A549 (cell line): ENCODE measurements around the gene DCLK1. TPM values are rescaled to one million over a fixed set of nuclear protein-coding genes. Genes with fewer than 3 reads are reported as not detected.
A peak's percentile ranks its signal among the peaks of the same experiment; 100 is the strongest.
"Not testable (repeated sequence)": the region's sequence is repeated elsewhere in the genome, so short reads cannot be mapped to it uniquely, and the experiment has no call there.

Source experiments
- ATAC-seq, 2 experiments: fragments of 200-7000 bp in 1 of 2; fragments of >200 bp in 1 of 2; cut with Nextera tagmentation in 1 of 2; cut with Tn5 transposase in 1 of 2; 3 replicates each; pipeline versions ENCODE4 v1.8.0 to v1.9.1; 2018 to 2020; ENCODE audit warnings: mild to moderate bottlenecking in 1 of 2, moderate library complexity in 1 of 2
- CTCF ChIA-PET: fragments of 300-600 bp; sonication (Branson Sonifier 250); formaldehyde crosslinking; extraction: SDS; loops from one replicate; lab custom pipeline; 2021; ENCODE audit warnings: antibody characterized with exemption, inconsistent platforms; lab: Yijun Ruan, JAX
- POLR2A ChIA-PET: fragments of 350-600 bp; formaldehyde crosslinking; extraction: SDS; loops from one replicate; lab custom pipeline; 2021; ENCODE audit warnings: antibody characterized with exemption, inconsistent platforms; lab: Yijun Ruan, JAX
- DNase-seq, 2 experiments: peaks; one replicate each; pipeline versions ENCODE4 v3.0.0 to v3.0.0-alpha.2; 2011 to 2016; ENCODE audit warnings: low read depth in 1 of 2, low spot score in 1 of 2
- FAIRE-seq: peaks from 2 replicates; lab custom pipeline; 2011; peaks lifted over from hg19 to GRCh38; lab: Jason Lieb, UNC
- H3K27ac ChIP-seq, 2 experiments: fragments of >200 bp; sonication (Bioruptor Twin); formaldehyde crosslinking; 3 replicates each; pipeline ENCODE4 v1.5.1; 2016 to 2017
- H3K4me1 ChIP-seq: fragments of >200 bp; sonication (Bioruptor Twin); formaldehyde crosslinking; 3 replicates; pipeline ENCODE4 v1.6.1; 2016
- H3K4me2 ChIP-seq: fragments of >200 bp; sonication (Bioruptor Twin); formaldehyde crosslinking; 3 replicates; pipeline ENCODE4 v1.6.1; 2016
- H3K4me3 ChIP-seq: fragments of >200 bp; sonication (Bioruptor Twin); formaldehyde crosslinking; 3 replicates; pipeline ENCODE4 v1.5.1; 2016
- H3K9me3 ChIP-seq: fragments of >200 bp; sonication (Bioruptor Twin); formaldehyde crosslinking; 3 replicates; pipeline ENCODE4 v1.6.1; 2016
- ATOH8 ChIP-seq: fragments of 250-450 bp; sonication (Bioruptor Pico); IDR thresholded peaks from 2 replicates; pipeline ENCODE4 v1.5.0; 2020; ENCODE audit warnings: low read depth, mild to moderate bottlenecking, moderate library complexity
- BHLHE40 ChIP-seq: IDR thresholded peaks from 2 replicates; pipeline ENCODE4 v1.6.1; 2012; ENCODE audit warnings: low read depth, low read length, inconsistent platforms
- E2F6 ChIP-seq: IDR thresholded peaks from 2 replicates; pipeline ENCODE4 v1.6.1; 2012; ENCODE audit warnings: low read depth, borderline replicate concordance
- ELK1 ChIP-seq: fragments of 150-350 bp; IDR thresholded peaks from 2 replicates; pipeline ENCODE4 v1.6.1; 2014; ENCODE audit warnings: low read depth, mild to moderate bottlenecking, low read length
- ESRRA ChIP-seq: fragments of 150-350 bp; IDR thresholded peaks from 2 replicates; pipeline ENCODE4 v1.6.1; 2014; ENCODE audit warnings: mild to moderate bottlenecking, low read length, borderline replicate concordance
- FOSB ChIP-seq: fragments of 250-450 bp; sonication (Bioruptor Pico); IDR thresholded peaks from 2 replicates; pipeline ENCODE4 v1.5.0; 2020; ENCODE audit warnings: mild to moderate bottlenecking, moderate library complexity
- FOSL2 ChIP-seq, 2 experiments: fragments of 450-650 bp in 1 of 2; fragments of >200 bp in 1 of 2; sonication (Bioruptor Twin) in 1 of 2; formaldehyde crosslinking; IDR thresholded peaks; 2 replicates each; pipeline versions ENCODE4 v1.5.0 to v1.6.1; 2016 to 2020; ENCODE audit warnings: mild to moderate bottlenecking in 1 of 2, moderate library complexity in 1 of 2
- HEYL ChIP-seq: fragments of 250-450 bp; sonication (Bioruptor Pico); IDR thresholded peaks from 2 replicates; pipeline ENCODE4 v1.8.0; 2021; ENCODE audit warnings: mild to moderate bottlenecking, moderate library complexity
- HOXB5 ChIP-seq: fragments of 250-450 bp; sonication (Bioruptor Pico); IDR thresholded peaks from 2 replicates; pipeline ENCODE4 v1.5.0; 2020; ENCODE audit warnings: mild to moderate bottlenecking, moderate library complexity
- JUN ChIP-seq, 2 experiments: fragments of >200 bp; sonication (Bioruptor Twin); formaldehyde crosslinking; IDR thresholded peaks; 2 replicates in 1 of 2; 3 replicates in 1 of 2; pipeline ENCODE4 v1.6.1; 2016 to 2017
- MAFK ChIP-seq: fragments of 450-650 bp; IDR thresholded peaks from 2 replicates; pipeline ENCODE4 v1.6.1; 2014; ENCODE audit not compliant: partially characterized antibody
- NR3C1 ChIP-seq: fragments of >200 bp; sonication (Bioruptor Twin); formaldehyde crosslinking; IDR thresholded peaks from 3 replicates; pipeline ENCODE4 v1.6.1; 2017
- PHF8 ChIP-seq: fragments of 200-600 bp; sonication (generic); IDR thresholded peaks from 2 replicates; pipeline ENCODE4 v1.6.1; 2016; ENCODE audit warnings: low read depth, mild to moderate bottlenecking, antibody characterized with exemption, moderate library complexity, borderline replicate concordance
- RAD21 ChIP-seq, 2 experiments: fragments of >200 bp in 1 of 2; sonication (Bioruptor Twin) in 1 of 2; formaldehyde crosslinking in 1 of 2; IDR thresholded peaks in 1 of 2; conservative IDR thresholded peaks in 1 of 2; 2 replicates in 1 of 2; 3 replicates in 1 of 2; pipeline ENCODE4 v1.6.1; 2012 to 2018; ENCODE audit warnings: inconsistent platforms in 1 of 2
- RARB ChIP-seq: fragments of 250-450 bp; sonication (Bioruptor Pico); IDR thresholded peaks from 2 replicates; pipeline ENCODE4 v1.8.0; 2021; ENCODE audit warnings: mild to moderate bottlenecking, moderate library complexity
- REST ChIP-seq: fragments of 200-600 bp; sonication (generic); IDR thresholded peaks from 2 replicates; pipeline ENCODE4 v1.6.1; 2016; ENCODE audit warnings: antibody characterized with exemption, mild to moderate bottlenecking, moderate library complexity
- TFCP2L1 ChIP-seq: fragments of 250-450 bp; sonication (Bioruptor Pico); IDR thresholded peaks from 2 replicates; pipeline ENCODE4 v1.5.0; 2021; ENCODE audit warnings: mild to moderate bottlenecking
- TP53 ChIP-seq: fragments of 250-450 bp; sonication (Bioruptor Pico); IDR thresholded peaks from 2 replicates; pipeline ENCODE4 v1.5.0; 2021; ENCODE audit warnings: mild to moderate bottlenecking, moderate library complexity
- WGBS: methylation state at CpG from one replicate; pipeline ENCODE4 v1.1.6; 2017; ENCODE audit errors: missing lambda C conversion rate; 5-methylcytosine and 5-hydroxymethylcytosine counted together
- polyA plus RNA-seq, 4 experiments: library from polyadenylated mRNA; depleted of rRNA in 3 of 4; stranded (reverse); fragments of >200 nt; fragmentation: RNase III in 1 of 4; extraction: RNeasy Plus Mini Kit Qiagen cat#74134 plus additional on column Dnase treatment in 1 of 4; gene quantifications; 2 replicates in 3 of 4; 3 replicates in 1 of 4; pipeline ENCODE4 v1.2.3, GENCODE V29; 2011 to 2017

The DCLK1 gene
- polyA plus RNA-seq, 2 of the 4 experiments (the other 2 are of a cell fraction), result 0.13 to 0.21 TPM

GRCh38 chr13:35984287-35984686 is 146.9 kb downstream of the DCLK1 start (continued):
- TF ChIP-seq REST, result no peak
- TF ChIP-seq HOXB5 (CRISPR knock-in tag), result no peak

GRCh38 chr13:35983703-35984102 is 147.5 kb downstream of the DCLK1 start:
- POLR2A ChIA-PET, FAIRE-seq, H3K4me2 ChIP-seq, DNase-seq, ATAC-seq, H3K4me3 ChIP-seq, H3K9me3 ChIP-seq, H3K4me1 ChIP-seq, H3K27ac ChIP-seq, CTCF ChIA-PET: not testable (repeated sequence)
- 0% methylated on average over 1 of the region's 1 CpG for WGBS

GRCh38 chr13:35983206-35983605 is 148.0 kb downstream of the DCLK1 start:
- ChIA-PET POLR2A (no interaction called here), CTCF (interaction anchor here (1.1 kb wide), 1 partner anchor 292 kb away, joined by 4 read pairs; no protein-coding TSS in a partner anchor)
- Histone ChIP-seq H3K4me2 (no peak overlapping the region), H3K27ac (no peak overlapping the region), H3K4me3 (no peak overlapping the region), H3K4me1 (no peaks in the 10 kb centered on the region)
- no peak for FAIRE-seq
- 27% methylated on average over 1 of the region's 1 CpG for WGBS
- DNase-seq, result no peak
- ATAC-seq, result no peak
- TF ChIP-seq JUN (IDR thresholded peaks at IDR 0.05) (no peak), BHLHE40 (no peak), FOSL2 (IDR thresholded peaks at IDR 0.05) (no peak), FOSL2 (CRISPR knock-in tag; IDR thresholded peaks at IDR 0.05) (no peak), RAD21 (conservative IDR thresholded peaks at IDR 0.05 in 1 of 2, IDR thresholded peaks at IDR 0.05 in 1 of 2) (no peak), MAFK (no peak), HEYL (CRISPR knock-in tag) (no peak), ATOH8 (CRISPR knock-in tag) (no peak), NR3C1 (no peak)
- TF ChIP-seq, all 56 proteins: peak for 0
- no peaks in the 10 kb centered on the region for H3K9me3 ChIP-seq

GRCh38 chr13:35979361-35979951 is 151.7 kb downstream of the DCLK1 start:
- Histone ChIP-seq H3K4me1 (no peaks in the 10 kb centered on the region), H3K9me3 (no peaks in the 10 kb centered on the region), H3K27ac (no peak overlapping the region), H3K4me3 (no peak overlapping the region), H3K4me2 (no peak overlapping the region)
- WGBS, result 43% methylated on average over 8 of the region's 8 CpGs
- DNase-seq, result no peak
- no peak for TF ChIP-seq FOSB
- no peak for TF ChIP-seq RARB (CRISPR knock-in tag)
- TF ChIP-seq TFCP2L1, result no peak
- TF ChIP-seq MAFK, result peak; percentile 8
- TF ChIP-seq ELK1, result no peak
- TF ChIP-seq ESRRA, result no peak
- TF ChIP-seq PHF8, result no peak
- TF ChIP-seq E2F6, result no peak
- TF ChIP-seq TP53 (CRISPR knock-in tag), result no peak
- no peak for FAIRE-seq
- CTCF ChIA-PET, result interaction anchor here (0.5 to 6.5 kb wide), 10 partner anchors 8 to 841 kb away, joined by 3 to 88 read pairs (median 5); no protein-coding TSS in a partner anchor
- POLR2A ChIA-PET, result no interaction called here
- no peak for ATAC-seq
